ENCODE results near the gene CBFA2T2. TPM values are rescaled to one million over a fixed set of nuclear protein-coding genes. Genes with fewer than 3 reads are reported as not detected.

The CBFA2T2 gene
- total RNA-seq, 2 donors from 2014 or later = 9.8 to 10.4 TPM

- Histone ChIP-seq H3K4me1 (no peaks in the 10 kb centered on the region), H3K4me3 (no peak overlapping the region), H3K9me3 (no peaks in the 10 kb centered on the region), H3K27ac (no peak overlapping the region), H3K27me3 (no peaks in the 10 kb centered on the region), H3K36me3 (no peaks in the 10 kb centered on the region)
- no peak for TF ChIP-seq CTCF (IDR thresholded peaks at IDR 0.05)
- DNase-seq (ENCODE audit: low spot score) = no peak
These were observed 59.5 kb downstream of the CBFA2T2 start for GRCh38 chr20:33549229-33549999.

GRCh38 chr20:33551778-33552177 is 61.9 kb downstream of the CBFA2T2 start:
- Histone ChIP-seq H3K4me1 (peaks cover 0 to 4% of the 10 kb centered on the region in 2 donors), H3K27me3 (no peaks in the 10 kb centered on the region), H3K4me3 (no peak overlapping the region), H3K27ac (peak overlapping the region in 1 of 2 donors; percentile 51), H3K9me3 (no peaks in the 10 kb centered on the region), H3K36me3 (no peaks in the 10 kb centered on the region)
- TF ChIP-seq CTCF (IDR thresholded peaks at IDR 0.05) = no peak
- DNase-seq (ENCODE audit: low spot score) = no peak

GRCh38 chr20:33552519-33552918 is 62.6 kb downstream of the CBFA2T2 start:
- TF ChIP-seq CTCF (IDR thresholded peaks at IDR 0.05) = no peak
- Histone ChIP-seq H3K4me1 (peaks cover 0 to 4% of the 10 kb centered on the region in 2 donors), H3K27ac (peak overlapping the region in 1 of 2 donors; percentile 51), H3K9me3 (no peaks in the 10 kb centered on the region), H3K36me3 (no peaks in the 10 kb centered on the region), H3K4me3 (no peak overlapping the region), H3K27me3 (no peaks in the 10 kb centered on the region)
- DNase-seq (ENCODE audit: low spot score) = no peak

- Histone ChIP-seq H3K27ac (no peak overlapping the region), H3K4me3 (no peak overlapping the region), H3K4me1 (peaks cover 0 to 4% of the 10 kb centered on the region in 2 donors), H3K27me3 (no peaks in the 10 kb centered on the region), H3K9me3 (no peaks in the 10 kb centered on the region), H3K36me3 (no peaks in the 10 kb centered on the region)
- no peak for DNase-seq (ENCODE audit: low spot score)
- TF ChIP-seq CTCF (IDR thresholded peaks at IDR 0.05) = no peak
These were observed 63.6 kb downstream of the CBFA2T2 start for GRCh38 chr20:33553516-33553915.

- Histone ChIP-seq H3K4me1 (peaks cover 0 to 4% of the 10 kb centered on the region in 2 donors), H3K27me3 (no peaks in the 10 kb centered on the region), H3K9me3 (no peaks in the 10 kb centered on the region), H3K36me3 (no peaks in the 10 kb centered on the region), H3K4me3 (no peak overlapping the region), H3K27ac (peak overlapping the region; percentile 17)
- no peak for TF ChIP-seq CTCF (IDR thresholded peaks at IDR 0.05)
- DNase-seq (ENCODE audit: low spot score) = no peak
These were observed 65.1 kb downstream of the CBFA2T2 start for GRCh38 chr20:33554914-33555420.

Data from right atrium auricular region (tissue), 2 donors.